GM21423 (cell line): Measurements from ENCODE around the gene STARD3.

Experiments used
- ATAC-seq: cut with Tn5 transposase; IDR thresholded peaks from one replicate; pipeline ENCODE4 v1.9.1; 2021; ENCODE audit warnings: mild to moderate bottlenecking, moderate library complexity; ENCODE audit not compliant: unreplicated experiment

Gene STARD3

DNA sequence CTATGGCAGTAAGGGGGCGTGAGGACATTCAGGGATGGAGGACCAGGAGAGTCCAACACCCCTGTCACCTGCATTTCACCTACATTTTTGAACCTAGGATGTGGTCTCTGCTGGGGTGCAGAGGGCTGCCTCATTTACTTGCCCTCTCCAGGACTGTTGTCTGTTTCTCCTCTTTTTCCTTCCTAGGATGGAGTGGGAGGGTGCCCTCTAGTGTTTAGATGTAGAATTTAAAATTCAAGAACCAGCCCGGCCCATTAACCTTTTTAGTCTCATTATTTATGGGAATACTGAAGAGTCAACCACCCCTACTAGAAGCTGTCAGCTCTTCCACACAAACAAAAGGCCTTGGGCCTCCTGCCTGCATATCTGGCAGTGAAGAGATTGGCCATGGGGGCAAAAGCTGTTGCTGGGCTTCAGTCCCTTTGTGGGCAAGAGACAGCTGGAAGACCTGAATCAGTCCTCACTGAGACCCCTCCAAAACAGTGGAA, 2.5 kb upstream of the STARD3 start:
- ATAC-seq, result no peak

DNA sequence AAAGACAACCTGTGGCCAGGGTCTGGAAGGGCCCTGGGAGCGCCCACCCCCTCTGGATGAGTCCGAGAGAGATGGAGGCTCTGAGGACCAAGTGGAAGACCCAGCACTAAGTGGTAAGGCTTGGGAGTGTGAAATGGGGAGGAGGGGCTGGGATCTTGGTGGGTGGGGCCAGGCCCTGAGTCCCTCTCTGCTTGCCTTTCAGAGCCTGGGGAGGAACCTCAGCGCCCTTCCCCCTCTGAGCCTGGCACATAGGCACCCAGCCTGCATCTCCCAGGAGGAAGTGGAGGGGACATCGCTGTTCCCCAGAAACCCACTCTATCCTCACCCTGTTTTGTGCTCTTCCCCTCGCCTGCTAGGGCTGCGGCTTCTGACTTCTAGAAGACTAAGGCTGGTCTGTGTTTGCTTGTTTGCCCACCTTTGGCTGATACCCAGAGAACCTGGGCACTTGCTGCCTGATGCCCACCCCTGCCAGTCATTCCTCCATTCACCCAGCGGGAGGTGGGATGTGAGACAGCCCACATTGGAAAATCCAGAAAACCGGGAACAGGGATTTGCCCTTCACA, 1.2 kb upstream of the STARD3 start:
- no peak for ATAC-seq

DNA sequence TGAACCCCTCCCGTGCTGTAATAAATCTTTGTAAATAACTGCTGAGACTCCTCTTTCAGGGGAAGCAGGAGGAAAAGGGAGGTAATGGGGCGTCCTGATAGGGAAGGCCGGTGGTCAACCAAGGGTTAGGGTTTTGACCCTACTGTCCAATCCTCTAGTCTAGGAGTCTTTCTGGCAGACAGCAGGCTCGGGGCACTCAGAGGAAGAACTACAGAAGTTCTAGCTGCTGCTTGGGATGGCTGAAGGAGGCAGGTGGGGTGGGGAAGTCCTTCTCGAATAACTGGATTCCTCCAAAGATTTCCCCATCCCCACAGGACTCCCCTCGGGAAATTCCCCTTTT, 387 bp upstream of the STARD3 start:
- ATAC-seq, result peak; percentile 7

DNA sequence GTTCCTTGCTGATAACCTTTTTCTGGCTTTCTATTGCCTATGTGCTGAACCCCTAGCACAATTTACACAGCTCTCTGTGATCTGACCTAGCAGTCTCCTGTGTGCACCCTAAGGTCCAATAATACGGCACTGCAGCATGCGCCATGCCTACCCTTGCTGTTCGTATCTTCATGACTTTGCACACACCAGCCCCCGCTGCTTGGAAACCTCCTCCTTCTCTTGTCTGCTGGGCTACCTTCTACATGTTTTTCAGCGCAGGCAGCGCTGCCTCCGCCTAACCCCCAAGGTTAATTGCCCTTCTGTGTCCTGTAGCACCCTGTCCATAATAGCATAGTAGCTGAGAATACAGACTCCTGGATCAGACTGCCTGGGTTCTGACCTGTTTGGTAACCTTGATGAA, 1.4 kb downstream of the STARD3 start:
- no peak for ATAC-seq

DNA sequence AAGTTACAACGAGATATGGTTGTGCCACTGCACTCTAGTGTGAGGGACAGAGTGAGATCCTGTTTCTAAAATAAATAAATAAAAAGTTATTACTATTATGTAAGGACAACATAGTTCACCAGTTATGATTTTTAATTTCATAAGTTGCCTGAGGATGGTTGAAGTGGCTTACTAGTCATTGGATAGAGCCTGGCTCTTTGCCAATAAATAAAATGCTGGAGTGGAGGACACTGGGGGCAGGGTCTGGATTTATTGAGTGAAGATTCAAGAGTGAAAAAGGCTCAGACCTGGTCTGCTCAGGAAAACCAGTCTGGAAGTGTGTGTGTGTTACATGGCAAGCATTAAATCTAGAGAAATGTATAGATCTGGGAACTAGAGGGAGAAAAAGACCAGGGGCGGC, 2.1 kb downstream of the STARD3 start:
- ATAC-seq, result no peak

DNA sequence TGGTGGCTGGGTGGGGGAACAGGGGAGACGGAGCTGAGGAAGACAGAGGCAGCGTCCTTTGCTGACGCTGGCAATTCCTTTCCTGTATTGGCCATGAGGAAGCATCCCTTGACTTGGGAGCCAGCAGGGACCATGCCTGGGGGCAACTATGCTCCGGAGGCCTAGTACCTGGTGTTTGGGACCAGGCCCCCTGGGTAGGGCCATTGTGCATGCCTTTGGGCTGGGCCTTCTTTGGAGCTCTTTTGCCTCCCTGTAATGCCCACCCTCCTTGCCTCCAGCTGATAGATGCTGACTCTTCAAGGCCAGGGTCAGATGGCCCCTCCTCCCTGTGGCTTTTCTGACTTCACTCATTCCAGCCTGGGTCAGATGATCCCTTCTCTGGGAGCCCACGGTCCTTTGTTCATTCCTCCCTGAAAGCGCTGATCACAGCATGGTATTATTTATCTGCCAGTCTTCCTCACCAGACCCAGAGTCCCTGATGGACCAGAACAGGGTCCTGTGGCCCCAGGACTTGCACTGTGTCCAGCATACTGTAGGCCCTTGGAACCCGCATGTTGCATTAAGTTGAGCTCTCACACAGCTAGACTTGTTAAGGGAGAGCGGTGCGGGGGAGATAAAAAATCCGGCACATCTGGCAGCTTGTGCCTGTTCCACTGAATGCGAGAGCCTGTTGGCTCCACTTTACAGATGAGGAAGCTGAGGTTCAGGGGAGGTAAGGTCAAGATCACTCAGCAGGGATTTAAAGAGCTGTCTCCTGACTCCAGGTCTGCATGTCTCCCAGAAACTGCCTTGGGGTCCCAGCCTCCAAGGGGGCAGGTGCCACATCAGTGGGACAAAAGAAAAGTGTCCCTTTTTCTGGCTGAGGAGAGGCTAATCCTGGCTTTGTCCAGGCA, 2.9 kb downstream of the STARD3 start:
- ATAC-seq, result no peak

DNA sequence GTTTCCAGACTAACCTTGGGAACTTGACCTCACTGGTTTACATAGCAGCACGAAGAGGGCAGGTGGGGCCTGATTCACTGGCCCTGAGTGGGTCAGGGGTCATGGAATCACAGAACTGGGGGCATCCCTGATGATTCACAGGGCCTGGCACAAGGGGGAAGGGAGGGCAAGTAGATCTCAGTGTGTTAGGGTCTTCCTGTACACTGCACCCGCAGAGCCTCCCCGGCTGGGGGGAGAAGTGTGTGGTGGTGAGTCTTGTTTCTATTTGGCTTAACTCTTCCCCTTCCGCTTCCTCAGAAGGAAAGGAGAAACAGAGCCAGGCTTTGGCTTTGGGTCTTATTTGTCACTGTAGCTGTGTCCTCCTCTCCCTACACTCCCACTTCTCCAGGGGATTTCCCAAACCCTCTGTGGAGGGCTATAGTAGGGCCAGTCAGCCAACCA, 3.7 kb downstream of the STARD3 start:
- ATAC-seq, result no peak

DNA sequence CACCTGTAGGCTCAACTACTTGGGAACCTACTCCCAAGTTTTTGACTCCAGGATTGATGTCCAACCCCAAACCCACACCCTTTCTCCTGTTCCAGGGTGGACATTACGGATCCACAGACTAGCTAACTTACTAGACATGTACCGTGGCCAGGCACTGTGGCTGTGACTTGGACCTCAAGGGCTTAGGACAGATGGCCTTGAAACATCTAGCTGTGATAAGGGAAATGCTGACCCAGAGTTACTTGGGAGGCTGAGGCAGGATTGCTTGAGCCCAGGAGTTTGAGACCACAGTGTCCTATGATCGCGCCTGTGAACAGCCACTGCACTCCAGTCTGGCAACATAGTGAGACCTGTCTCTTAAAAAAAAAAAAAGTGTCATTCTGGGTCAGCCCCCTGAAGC, 4.2 kb downstream of the STARD3 start:
- no peak for ATAC-seq

DNA sequence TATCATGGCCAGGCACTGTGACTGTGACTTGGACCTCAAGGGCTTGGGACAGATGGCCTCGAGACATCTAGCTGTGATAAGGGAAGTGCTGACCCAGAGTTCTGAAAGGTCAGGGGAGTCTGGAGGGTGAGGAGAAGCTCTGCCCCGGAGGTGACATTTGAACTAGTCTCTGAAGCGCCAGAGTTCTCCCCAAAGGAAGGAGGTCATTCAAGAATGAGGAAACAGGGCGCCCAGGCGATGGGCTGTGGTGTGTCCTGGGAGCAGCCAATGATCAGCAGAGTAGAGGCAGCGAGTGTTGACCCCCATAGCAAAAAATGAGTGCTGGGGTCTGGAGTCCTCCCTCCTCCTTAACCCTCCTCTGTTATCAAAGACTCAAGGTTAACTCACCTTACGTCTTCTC, 4.9 kb downstream of the STARD3 start:
- no peak for ATAC-seq

DNA sequence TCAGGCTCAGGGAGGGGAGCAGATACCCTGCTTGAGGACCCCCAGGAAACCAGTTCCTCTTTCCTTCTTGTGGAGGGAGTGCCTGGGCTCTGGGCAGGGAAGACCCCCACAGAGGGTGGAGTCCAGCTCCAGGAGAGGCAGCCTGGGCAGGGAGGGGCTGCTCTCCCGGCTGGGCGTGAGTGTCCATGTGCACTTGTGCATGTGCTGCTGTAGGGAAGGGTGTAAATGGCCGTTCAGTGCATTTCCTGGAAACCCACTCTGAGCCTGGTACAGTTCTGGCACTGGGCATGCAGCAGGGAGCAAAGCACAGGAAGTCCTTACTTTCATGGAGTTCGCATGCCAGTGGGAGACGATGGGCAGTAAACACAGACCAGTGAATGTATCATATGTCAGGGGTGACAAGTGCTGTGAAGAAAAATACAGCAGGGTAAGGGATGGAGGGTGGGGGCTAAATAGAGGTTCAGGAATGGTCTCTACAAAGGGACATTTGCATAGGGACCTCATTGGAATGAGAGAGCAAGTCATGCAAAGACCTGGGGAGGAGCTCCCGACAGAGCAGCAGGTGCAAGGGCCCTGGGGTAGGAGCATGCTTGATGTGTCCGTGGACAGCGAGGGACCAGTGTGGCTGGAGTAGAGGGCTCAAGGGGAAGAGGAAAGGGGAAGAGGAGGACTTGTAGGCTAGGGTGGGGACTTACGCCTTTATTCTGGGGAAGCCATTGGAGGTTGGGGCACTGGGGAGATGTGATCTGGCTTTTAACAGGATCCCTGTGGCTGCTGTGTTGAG, 5.5 kb downstream of the STARD3 start:
- ATAC-seq, result no peak

DNA sequence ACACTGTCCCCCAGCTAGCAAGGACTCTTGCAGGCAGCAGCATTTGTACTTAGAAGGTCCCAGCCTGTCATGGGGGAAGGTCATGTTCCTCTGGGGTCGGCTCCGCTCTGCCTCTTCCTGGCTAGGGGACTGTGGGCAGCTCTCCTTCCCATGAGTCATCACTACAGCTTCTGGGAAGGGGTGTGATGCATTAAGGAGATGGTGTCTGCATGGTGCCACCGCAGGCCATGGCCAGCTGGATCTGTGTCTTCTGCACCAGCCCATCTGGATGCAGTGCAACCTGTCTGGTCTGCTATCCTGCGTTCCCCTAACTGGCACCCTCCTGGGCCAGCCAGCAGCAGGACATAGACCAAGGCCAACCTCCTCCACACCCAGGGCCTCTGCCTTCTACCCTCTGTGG, 6.3 kb downstream of the STARD3 start:
- ATAC-seq, result no peak

DNA sequence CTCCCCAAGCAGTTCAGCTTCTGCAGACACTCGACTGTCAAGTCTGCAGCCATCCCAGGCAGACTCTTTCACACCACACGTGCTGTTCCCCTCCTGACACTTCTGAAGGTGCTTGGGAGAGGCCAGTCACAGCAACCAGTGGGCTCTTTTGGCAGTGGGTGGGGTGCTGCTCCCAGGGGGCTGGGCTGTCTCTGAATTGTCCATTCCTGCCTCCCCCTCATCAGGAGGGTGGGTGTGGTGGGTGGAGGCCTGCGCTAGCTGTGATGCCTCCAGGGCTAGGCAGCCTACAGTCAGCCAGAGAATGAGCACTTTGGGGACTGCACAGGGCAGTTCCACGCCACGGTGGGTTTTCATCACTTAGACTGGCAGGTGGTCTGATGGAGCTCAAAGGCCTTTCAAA, 10.3 kb downstream of the STARD3 start:
- ATAC-seq, result no peak

DNA sequence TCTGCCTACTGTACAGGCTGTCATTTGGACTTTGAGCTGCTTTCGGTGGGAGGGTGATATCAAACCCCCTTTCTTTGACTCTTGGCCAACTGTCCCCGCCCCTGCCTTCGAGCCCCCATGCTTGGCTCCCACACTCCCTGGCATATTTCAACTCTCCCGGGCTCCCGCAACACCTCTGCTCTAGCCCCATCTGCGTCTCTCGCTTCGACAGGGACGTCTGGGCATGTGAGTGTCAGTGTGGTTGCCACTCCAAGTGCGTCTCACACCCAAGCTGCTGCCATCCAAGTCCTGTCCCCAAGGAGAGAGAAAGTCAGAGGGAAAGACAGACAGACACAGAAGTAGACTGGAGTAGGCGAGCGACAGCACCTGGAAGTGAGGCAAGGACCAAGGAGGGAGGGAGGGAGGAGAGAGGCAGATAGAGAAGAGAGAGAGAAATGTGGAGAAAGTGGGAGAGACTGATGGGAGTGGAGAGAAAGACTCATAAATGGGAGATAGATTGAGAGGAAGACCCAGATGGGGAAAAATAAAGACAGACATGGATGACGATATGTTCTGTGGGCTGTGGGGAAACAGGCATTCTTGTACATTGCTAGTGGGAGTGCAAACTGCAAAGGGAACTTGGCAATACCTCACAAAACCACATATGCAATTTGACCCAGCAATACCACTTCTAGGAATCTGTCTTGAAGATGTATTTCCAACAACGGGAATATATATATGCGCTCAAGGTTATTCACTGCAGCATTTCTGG, 11.8 kb downstream of the STARD3 start:
- ATAC-seq, result no peak

DNA sequence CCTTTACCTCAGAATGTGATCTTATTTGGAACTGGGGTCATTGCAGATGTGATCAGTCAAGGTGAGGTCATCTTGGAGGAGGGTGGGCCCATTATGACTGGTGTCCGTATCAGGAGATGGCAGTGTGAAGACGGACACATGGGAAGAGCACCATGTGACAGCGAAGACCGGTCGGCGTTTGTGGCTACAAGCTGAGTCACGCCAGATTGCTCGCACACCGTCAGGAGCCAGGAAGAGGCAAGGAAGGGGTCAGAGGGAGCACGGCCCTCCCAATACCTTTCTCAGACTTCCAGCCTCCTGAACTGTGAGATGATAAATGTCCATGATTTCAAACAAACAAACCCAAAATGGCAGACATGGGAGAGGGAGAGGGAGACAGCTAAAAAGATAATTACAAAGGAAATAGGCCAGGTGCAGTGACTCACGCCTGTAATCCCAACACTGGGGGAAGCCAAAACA, 13.2 kb downstream of the STARD3 start:
- no peak for ATAC-seq

DNA sequence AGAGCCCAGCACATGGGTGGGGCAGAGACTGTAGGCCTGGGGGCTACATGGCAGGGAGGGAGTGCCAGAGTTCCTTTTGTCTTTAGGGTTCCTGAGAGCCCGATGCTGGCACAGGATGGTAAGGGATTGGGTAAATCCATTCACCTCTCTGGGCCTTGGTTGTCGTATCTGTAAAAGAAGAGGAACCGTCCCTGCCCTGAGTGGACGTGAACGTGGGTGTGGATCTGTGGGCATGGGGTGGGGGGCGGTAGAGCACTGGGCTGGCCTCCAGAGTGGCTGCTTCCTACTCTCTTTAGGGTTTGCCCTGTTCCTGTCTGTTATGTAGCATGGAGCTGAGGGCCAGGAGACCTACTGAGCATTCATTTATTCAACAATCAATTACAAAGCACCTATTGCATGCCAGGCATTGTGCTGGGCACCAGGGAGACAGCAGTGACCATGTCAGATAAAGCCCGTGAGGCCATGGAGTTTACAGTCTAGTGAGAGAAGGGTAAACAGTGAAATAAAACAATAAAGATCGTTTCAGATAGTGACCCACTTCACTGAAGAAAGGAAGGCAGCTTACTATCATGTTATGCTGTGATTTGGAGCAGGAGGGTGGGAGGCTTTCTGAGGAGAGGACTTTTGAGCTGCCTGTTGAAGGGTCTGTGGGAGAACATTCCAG, 15.1 kb downstream of the STARD3 start:
- ATAC-seq, result no peak

DNA sequence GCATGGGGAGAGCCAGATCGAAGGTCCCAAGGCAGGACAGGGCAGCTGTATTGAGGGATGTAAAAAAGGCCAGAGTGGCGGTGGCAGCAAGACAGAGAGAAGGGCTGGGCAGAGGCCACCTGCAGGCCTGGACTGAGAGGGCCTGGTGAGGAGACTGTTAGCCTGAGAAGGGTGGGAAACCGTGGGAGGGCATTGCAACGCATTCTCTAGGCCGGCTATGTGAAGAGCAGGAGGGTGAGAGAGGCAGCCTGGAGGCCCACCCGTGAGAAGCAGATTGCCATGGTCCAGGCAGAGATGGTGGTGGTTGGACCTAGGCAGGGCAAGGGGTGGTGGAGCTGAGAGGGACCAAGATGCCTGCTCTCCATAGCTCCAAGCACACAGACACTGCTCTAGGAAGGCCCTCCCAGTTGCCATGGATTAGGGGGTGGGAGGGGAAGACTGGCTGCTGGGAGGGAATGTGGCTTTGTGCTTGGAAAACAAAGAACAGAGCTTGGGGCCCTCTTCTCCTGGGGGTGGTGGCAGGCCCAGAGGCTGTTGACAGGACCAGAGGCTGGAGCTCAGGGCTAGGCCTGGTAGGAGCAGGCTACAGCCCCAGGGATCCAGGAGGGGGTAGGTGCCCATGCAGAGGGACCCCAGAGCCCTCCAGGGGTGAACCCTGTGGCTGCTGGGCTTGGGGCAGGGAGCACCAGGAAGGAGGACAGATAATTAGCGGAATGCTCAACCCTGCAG, 15.8 kb downstream of the STARD3 start:
- ATAC-seq, result no peak

DNA sequence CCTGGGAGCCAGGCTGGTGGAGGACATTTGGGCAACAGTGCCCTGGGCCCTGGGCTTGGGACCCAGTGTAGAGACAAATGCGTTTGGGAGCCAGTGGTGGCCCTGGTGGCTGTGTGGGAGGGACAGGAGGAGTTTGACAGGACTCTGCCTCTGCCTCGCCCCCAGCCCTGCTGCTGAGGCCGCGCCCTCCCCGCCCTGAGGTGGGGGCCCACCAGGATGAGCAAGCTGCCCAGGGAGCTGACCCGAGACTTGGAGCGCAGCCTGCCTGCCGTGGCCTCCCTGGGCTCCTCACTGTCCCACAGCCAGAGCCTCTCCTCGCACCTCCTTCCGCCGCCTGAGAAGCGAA, 16.3 kb downstream of the STARD3 start:
- no peak for ATAC-seq

DNA sequence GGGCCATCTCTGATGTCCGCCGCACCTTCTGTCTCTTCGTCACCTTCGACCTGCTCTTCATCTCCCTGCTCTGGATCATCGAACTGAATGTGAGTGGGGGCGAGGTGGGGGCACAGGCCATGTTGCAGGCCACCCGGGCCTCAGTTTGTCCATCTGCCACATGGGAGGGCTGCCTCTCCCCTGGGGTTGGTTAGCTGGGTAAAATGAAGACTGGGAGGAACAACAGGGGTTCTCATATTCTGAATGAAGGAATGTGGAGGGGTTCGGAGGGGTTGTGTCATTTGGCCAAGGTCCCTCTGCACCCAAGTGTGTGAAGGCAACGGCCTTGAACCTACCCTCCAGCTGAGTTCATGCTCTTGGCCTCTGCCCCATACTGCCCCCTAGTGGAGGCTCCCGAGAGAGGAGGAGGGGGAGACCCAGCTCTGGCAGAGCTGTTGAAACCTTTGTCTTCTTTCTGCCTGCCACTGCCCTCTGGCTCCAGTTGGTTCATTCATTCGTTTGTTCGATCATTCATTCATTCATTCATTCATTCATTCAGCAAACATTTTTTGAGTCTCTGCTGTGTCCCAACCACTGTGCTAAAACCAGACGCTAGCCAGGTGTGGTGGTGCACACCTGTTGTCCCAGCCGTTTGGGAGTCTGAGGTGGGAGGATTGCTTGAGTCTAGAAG, 16.9 kb downstream of the STARD3 start:
- ATAC-seq, result no peak

DNA sequence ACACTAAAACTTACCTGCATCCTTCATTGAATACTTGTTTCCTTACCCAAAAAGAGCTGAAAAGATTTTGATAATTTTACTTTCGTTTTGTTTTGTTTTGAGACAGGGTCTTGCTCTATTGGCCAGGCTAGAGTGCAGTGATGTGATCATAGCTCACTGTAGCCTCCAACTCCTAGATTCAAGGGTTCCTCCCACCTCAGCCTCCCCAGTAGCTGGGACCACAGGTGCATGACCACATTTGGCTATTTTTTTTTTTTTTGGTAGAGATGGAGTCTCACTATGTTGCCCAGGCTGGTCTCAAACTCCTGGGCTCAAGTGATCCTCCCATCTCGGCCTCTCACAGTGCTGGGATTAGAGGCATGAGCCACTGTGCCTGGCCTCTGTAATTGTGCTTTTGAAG, 18.2 kb downstream of the STARD3 start:
- no peak for ATAC-seq
